Loucy (cell line): ENCODE data around the gene MAST4.

Experiments used
- H2AFZ ChIP-seq: fragments of 200-600 bp; sonication (generic); 2 replicates; pipeline ENCODE4 v1.6.0; 2016; ENCODE audit warnings: antibody characterized with exemption, mild to moderate bottlenecking, low read length, moderate library complexity
- H3F3A ChIP-seq: fragments of 200-600 bp; 2 replicates; pipeline ENCODE4 v1.6.0; 2016; ENCODE audit warnings: antibody characterized with exemption, low read depth, mild to moderate bottlenecking
- H3K27me3 ChIP-seq: fragments of 200-600 bp; sonication (generic); 2 replicates; pipeline ENCODE4 v1.6.1; 2014; ENCODE audit warnings: low read length, mild to moderate bottlenecking; ENCODE audit not compliant: insufficient read depth, poor library complexity, severe bottlenecking
- H3K36me3 ChIP-seq: fragments of 200-600 bp; sonication (generic); 2 replicates; pipeline ENCODE4 v1.6.1; 2016; ENCODE audit warnings: low read length; ENCODE audit not compliant: insufficient read depth
- H3K4me1 ChIP-seq: fragments of 200-600 bp; sonication (generic); 2 replicates; pipeline ENCODE4 v1.5.1; 2014; ENCODE audit warnings: low read length, mild to moderate bottlenecking; ENCODE audit not compliant: insufficient read depth, poor library complexity, severe bottlenecking
- H3K4me2 ChIP-seq: fragments of 200-600 bp; sonication (generic); 2 replicates; pipeline ENCODE4 v1.6.0; 2014; ENCODE audit warnings: antibody characterized with exemption, low read length, low read depth, mild to moderate bottlenecking; ENCODE audit not compliant: poor library complexity, severe bottlenecking
- H3K4me3 ChIP-seq: fragments of 200-600 bp; sonication (generic); 2 replicates; pipeline ENCODE4 v1.5.1; 2014; ENCODE audit warnings: low read length, mild to moderate bottlenecking, mixed read lengths; ENCODE audit not compliant: poor library complexity, severe bottlenecking
- H3K79me2 ChIP-seq: fragments of 200-600 bp; sonication (generic); 2 replicates; pipeline ENCODE4 v1.6.1; 2014; ENCODE audit warnings: low read length; ENCODE audit not compliant: insufficient read depth
- H3K9ac ChIP-seq: fragments of 200-600 bp; sonication (generic); 2 replicates; pipeline ENCODE4 v1.6.0; 2014; ENCODE audit warnings: mild to moderate bottlenecking, low read depth, low read length, moderate library complexity; ENCODE audit not compliant: poor library complexity, severe bottlenecking
- H3K9me2 ChIP-seq: fragments of 200-600 bp; sonication (generic); replicated peaks from 2 replicates; pipeline ENCODE4 v1.6.1; 2016; ENCODE audit warnings: low read depth, low read length, mixed read lengths
- H3K9me3 ChIP-seq: fragments of 200-600 bp; sonication (generic); 2 replicates; pipeline ENCODE4 v1.6.1; 2014; ENCODE audit warnings: mild to moderate bottlenecking, antibody characterized with exemption, low read length, low read depth; ENCODE audit not compliant: insufficient read depth
- H4K20me1 ChIP-seq: fragments of 200-600 bp; sonication (generic); 2 replicates; pipeline ENCODE4 v1.6.0; 2014; ENCODE audit warnings: antibody characterized with exemption, low read length, mild to moderate bottlenecking; ENCODE audit not compliant: insufficient read depth, poor library complexity, severe bottlenecking
- EZH2phosphoT487 ChIP-seq: fragments of 200-600 bp; IDR thresholded peaks from 2 replicates; pipeline ENCODE4 v1.6.1; 2018; ENCODE audit warnings: antibody characterized with exemption, mild to moderate bottlenecking, moderate library complexity, borderline replicate concordance
- TF ChIP-seq, protein P1 (sequence below): fragments of 200-600 bp; sonication (generic); conservative IDR thresholded peaks from 2 replicates; pipeline ENCODE4 v1.5.1; 2014; ENCODE audit warnings: mild to moderate bottlenecking, antibody characterized with exemption, low read length

Gene MAST4

GRCh38 chr5:66720780-66721179 is 124.6 kb downstream of the MAST4 start:
- Histone ChIP-seq H3K4me2 (no peak overlapping the region), H3K79me2 (no peaks in the 10 kb centered on the region), H3K36me3 (no peaks in the 10 kb centered on the region), H3K9ac (no peak overlapping the region), H3K9me2 (no peaks in the 10 kb centered on the region), H3K4me3 (no peak overlapping the region), H3K27me3 (no peaks in the 10 kb centered on the region), H3F3A (no peaks in the 10 kb centered on the region), H2AFZ (no peak overlapping the region), H3K9me3 (no peaks in the 10 kb centered on the region), H3K4me1 (no peaks in the 10 kb centered on the region), H4K20me1 (no peaks in the 10 kb centered on the region)
- no peak for TF ChIP-seq EZH2phosphoT487
- TF ChIP-seq, protein P1, sequence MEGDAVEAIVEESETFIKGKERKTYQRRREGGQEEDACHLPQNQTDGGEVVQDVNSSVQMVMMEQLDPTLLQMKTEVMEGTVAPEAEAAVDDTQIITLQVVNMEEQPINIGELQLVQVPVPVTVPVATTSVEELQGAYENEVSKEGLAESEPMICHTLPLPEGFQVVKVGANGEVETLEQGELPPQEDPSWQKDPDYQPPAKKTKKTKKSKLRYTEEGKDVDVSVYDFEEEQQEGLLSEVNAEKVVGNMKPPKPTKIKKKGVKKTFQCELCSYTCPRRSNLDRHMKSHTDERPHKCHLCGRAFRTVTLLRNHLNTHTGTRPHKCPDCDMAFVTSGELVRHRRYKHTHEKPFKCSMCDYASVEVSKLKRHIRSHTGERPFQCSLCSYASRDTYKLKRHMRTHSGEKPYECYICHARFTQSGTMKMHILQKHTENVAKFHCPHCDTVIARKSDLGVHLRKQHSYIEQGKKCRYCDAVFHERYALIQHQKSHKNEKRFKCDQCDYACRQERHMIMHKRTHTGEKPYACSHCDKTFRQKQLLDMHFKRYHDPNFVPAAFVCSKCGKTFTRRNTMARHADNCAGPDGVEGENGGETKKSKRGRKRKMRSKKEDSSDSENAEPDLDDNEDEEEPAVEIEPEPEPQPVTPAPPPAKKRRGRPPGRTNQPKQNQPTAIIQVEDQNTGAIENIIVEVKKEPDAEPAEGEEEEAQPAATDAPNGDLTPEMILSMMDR: no peak

GRCh38 chr5:66722686-66723085 is 126.5 kb downstream of the MAST4 start:
- Histone ChIP-seq H3K27me3 (no peaks in the 10 kb centered on the region), H3F3A (no peaks in the 10 kb centered on the region), H3K9me2 (no peaks in the 10 kb centered on the region), H3K4me1 (no peaks in the 10 kb centered on the region), H3K9ac (no peak overlapping the region), H3K79me2 (no peaks in the 10 kb centered on the region), H3K4me3 (no peak overlapping the region), H2AFZ (no peak overlapping the region), H3K9me3 (no peaks in the 10 kb centered on the region), H4K20me1 (no peaks in the 10 kb centered on the region), H3K36me3 (no peaks in the 10 kb centered on the region), H3K4me2 (no peak overlapping the region)
- TF ChIP-seq EZH2phosphoT487: no peak
- TF ChIP-seq, protein P1: no peak

DNA sequence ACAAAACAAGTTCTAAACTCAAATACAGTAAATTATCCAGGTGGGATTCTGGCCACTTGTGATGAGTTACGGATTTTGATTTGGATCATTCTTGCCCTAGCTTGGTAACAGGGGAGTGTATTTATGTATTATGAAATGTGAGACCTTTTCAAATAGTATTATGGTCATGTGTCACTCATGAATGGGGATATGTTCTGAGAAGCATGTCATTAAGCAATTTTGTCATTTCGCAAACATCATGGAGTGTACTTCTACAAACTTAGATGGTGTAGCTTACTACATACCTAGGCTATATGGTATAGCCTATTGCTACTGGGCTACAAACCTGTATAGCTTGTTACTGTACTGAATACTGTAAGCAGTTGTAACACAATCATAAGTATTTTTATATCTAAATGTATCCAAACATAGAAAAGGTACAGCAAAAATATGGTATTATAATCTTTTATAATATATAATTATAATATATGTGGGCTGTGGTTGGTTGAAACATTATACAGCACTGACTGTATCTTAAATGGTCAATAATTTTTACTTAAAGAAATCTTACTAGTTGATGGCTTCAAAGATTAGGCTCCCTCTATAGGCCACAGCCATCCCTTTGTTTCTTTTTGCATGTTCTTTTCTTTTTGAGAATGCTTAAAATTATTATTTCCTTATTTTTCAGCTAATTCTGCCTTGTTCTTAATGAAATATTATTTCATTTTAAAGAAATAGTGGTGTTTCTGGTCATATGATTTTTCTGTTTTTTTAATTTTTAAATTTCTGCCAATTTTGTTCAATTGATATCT is 128.4 kb downstream of the MAST4 start:
- Histone ChIP-seq H3K9ac (no peak overlapping the region), H3K9me2 (no peaks in the 10 kb centered on the region), H3K4me3 (no peak overlapping the region), H3K4me1 (no peaks in the 10 kb centered on the region), H3K4me2 (no peak overlapping the region), H3F3A (no peaks in the 10 kb centered on the region), H3K9me3 (no peaks in the 10 kb centered on the region), H4K20me1 (no peaks in the 10 kb centered on the region), H3K36me3 (no peaks in the 10 kb centered on the region), H3K27me3 (no peaks in the 10 kb centered on the region), H3K79me2 (no peaks in the 10 kb centered on the region), H2AFZ (no peak overlapping the region)
- TF ChIP-seq EZH2phosphoT487: no peak
- TF ChIP-seq, protein P1: peak; percentile 30
